22Rv1 (cell line): ENCODE results near the gene MRAS.

Experiments used
- H3K27ac ChIP-seq: fragments of 450-650 bp; 2 replicates; pipeline ENCODE4 v1.5.1; 2017
- ZFX ChIP-seq: fragments of 450-650 bp; IDR thresholded peaks from 2 replicates; pipeline ENCODE4 v1.6.1; 2017; ENCODE audit warnings: antibody characterized with exemption, borderline replicate concordance
- TF ChIP-seq, protein P1 (sequence below): fragments of 450-650 bp; IDR thresholded peaks from 2 replicates; pipeline ENCODE4 v1.5.1; 2017; ENCODE audit warnings: mild to moderate bottlenecking

MRAS gene

DNA sequence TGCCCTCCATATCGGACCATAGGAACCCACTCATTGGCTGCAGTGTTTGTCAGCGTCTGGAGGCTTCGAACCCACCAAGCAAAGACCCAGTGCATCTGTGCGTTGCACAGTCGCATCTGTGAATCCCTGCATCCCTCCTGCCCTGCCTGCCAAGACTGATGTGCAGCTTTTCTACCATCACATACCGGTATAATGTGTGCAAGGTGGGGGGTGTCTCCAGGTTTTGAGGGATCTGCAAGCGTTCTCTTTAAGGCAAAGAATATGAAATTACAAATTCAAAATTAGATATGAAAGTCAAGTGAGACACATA lies 18.4 kb upstream of the MRAS start:
- TF ChIP-seq ZFX, result no peak
- TF ChIP-seq, protein P1, sequence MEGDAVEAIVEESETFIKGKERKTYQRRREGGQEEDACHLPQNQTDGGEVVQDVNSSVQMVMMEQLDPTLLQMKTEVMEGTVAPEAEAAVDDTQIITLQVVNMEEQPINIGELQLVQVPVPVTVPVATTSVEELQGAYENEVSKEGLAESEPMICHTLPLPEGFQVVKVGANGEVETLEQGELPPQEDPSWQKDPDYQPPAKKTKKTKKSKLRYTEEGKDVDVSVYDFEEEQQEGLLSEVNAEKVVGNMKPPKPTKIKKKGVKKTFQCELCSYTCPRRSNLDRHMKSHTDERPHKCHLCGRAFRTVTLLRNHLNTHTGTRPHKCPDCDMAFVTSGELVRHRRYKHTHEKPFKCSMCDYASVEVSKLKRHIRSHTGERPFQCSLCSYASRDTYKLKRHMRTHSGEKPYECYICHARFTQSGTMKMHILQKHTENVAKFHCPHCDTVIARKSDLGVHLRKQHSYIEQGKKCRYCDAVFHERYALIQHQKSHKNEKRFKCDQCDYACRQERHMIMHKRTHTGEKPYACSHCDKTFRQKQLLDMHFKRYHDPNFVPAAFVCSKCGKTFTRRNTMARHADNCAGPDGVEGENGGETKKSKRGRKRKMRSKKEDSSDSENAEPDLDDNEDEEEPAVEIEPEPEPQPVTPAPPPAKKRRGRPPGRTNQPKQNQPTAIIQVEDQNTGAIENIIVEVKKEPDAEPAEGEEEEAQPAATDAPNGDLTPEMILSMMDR, result no peak
- H3K27ac ChIP-seq, result no peak overlapping the region

DNA sequence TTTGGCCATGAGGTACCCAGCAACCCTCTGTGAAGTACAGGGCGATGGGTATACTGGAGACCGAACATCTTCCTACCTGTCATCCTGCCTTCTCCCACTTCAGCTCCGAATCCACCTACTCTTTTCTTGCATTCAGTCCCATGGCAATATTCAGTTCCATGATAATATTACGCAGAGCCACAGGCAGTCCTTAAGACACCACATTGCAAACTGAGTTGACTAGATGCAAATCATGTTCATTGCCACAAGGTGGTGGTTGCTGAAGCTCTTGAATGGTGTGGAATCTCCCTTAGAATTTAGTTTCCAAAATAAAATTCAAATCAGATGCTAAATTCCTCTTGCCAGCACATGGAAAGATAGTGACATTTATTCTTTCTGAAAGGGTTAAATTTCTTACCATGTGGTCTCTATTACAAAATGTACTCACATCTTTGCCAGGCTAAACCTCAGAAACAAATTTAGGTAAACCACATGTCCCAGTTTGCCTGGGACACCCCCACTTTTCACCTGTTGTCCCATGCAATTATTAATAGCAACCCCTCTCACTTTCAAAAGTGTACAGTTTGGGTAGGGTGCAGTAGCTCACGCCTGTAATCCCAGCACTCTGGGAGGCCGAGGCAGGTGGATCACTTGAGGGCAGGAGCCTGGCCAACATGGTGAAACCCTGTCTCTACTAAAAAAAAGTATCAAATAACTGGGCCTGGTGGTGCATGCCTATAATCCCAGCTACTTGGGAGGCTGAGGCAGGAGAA lies 17.1 kb upstream of the MRAS start:
- TF ChIP-seq, protein P1, result no peak
- TF ChIP-seq ZFX, result no peak
- no peak overlapping the region for H3K27ac ChIP-seq

DNA sequence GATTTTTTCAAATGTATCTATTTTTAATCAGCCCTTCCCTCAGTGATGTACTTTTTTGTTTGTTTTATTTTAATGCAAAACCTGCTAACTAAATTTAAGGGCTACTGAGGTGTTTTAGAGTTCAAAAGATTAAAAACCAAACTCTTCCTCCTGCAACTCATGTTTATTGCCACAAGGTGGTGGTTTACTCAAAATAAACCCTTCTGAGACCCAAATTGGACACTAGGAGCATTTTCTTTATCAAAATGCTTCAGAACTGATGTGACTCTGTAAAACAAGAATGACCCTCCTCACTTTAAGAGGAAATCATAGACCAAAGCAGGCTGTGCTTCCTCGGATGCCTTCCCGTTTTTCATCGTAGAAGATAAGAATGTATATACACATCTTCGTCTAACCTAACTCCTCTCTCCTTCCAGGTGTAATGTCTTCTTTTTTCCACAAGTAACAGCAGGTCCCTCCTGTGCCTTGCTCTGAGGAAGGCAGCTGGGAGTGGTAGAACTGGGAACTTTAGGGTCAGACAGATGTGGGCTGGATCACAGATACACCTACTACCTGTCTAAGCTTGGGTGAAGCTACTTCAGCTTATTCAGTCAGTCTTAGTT lies 15.8 kb upstream of the MRAS start:
- no peak overlapping the region for H3K27ac ChIP-seq
- TF ChIP-seq, protein P1, result peak; percentile 70
- TF ChIP-seq ZFX, result no peak

DNA sequence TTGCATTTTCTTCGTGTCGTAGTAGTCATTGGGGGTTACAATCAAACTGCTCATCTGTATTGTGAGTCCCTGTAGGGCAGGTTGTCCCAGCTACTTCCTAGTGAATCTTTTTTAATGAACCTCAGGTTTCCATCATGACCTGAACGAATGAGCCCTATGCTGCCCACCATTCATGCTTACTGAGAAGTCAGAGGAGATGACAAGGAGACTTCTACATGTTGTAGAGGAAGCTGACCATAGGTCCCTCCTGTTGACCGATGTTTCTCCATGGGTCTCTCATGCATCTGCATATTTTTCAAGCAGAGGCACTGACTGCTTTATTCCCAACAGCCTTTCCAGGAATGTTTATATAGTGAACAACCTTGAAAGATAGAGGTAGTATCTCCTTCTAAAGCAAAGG lies 13.8 kb upstream of the MRAS start:
- TF ChIP-seq, protein P1, result no peak
- no peak for TF ChIP-seq ZFX
- no peak overlapping the region for H3K27ac ChIP-seq

DNA sequence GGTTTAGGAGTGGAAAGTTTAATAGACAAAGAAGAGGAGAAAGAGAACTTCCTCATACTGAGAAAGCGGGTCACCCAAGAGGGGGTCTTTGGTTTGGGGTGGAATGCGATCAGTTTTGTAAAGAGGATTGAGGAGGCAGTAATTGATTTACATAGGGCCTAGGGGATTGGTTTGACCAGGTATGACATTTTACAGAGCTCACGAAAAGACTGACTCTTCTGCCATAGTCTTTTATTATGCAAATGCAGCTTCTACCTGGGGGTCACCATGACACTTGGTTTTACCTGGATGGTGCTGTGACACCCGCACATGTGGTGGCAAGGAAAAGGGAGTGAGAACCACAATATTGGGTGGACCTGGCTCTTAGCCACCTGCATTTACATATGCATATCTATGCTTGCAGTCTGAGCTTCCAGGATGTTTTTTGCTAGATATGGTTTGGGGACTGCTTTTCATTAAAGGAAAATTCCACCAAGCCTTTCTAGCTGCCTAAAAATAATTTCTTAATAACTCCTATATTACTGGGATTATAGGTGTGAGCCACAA lies 11.9 kb upstream of the MRAS start:
- no peak for TF ChIP-seq ZFX
- TF ChIP-seq, protein P1, result no peak

DNA sequence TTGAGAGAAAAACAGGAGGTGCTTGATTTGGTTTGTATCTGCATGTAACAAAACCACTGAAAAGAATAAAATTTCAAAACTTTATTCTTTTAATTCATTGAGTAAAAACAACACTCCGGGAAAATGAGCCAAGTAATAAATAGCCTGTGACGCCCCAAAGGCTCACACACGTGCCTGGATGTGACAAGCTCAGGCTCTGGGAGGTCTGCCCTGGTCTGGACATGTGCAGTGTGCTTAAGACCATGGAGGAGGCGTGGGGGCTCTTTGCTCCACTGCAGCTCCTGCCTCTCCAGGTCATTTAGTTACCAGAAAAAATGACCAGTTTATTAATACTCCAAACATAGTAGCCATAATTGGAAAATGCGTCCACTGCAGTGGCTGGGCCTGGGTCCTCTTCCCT lies 10.1 kb upstream of the MRAS start:
- TF ChIP-seq ZFX, result no peak
- TF ChIP-seq, protein P1, result no peak
- no peak overlapping the region for H3K27ac ChIP-seq

More for the DNA sequence above, 11.9 kb upstream of the MRAS start:
- H3K27ac ChIP-seq, result no peak overlapping the region

DNA sequence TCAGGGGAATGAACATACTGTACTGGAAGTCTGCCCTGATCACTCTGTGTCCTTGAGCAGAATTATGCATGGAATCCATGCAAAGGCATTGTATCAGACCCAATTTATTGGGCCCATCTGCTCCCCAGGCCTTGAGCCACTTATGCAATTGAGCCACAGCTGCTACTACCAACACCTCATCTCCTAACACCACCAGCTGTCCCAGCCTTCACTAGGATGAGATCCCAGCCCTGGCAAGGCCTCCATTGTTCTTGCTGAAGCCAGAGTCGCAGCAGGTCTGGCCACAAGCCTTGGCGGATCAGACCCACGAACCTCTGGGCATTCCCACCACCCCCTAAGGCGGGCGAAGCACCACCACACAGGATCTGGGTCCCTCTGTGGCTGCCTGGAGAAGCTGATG lies 9.6 kb upstream of the MRAS start:
- no peak overlapping the region for H3K27ac ChIP-seq
- no peak for TF ChIP-seq ZFX
- TF ChIP-seq, protein P1, result no peak
